Neural cell (in vitro differentiated cells): Measurements from ENCODE around the gene ZNF30.

ENCODE experiments used
- EZH2 ChIP-seq: fragments of 200-600, 300-800 bp; shearing (Covaris generic), sonication (generic); IDR thresholded peaks from 2 replicates; pipeline ENCODE4 v1.6.1; 2014; ENCODE audit warnings: antibody characterized with exemption, low read length, borderline replicate concordance, mild to moderate bottlenecking; ENCODE audit not compliant: insufficient read depth, poor library complexity, severe bottlenecking
- MXI1 ChIP-seq: fragments of 450-650 bp; conservative IDR thresholded peaks from 2 replicates; pipeline ENCODE4 v1.6.1; 2014; ENCODE audit warnings: antibody characterized with exemption, mild to moderate bottlenecking; ENCODE audit not compliant: poor library complexity, severe bottlenecking
- POLR2AphosphoS5 ChIP-seq: IDR thresholded peaks from 2 replicates; pipeline ENCODE4 v1.6.1; 2012
- RAD21 ChIP-seq: fragments of 450-650 bp; conservative IDR thresholded peaks from 2 replicates; pipeline ENCODE4 v1.6.1; 2014; ENCODE audit warnings: antibody characterized with exemption, mild to moderate bottlenecking, moderate library complexity
- SMC3 ChIP-seq: fragments of 450-650 bp; conservative IDR thresholded peaks from 2 replicates; pipeline ENCODE4 v1.6.1; 2014; ENCODE audit warnings: antibody characterized with exemption, mild to moderate bottlenecking, moderate library complexity; ENCODE audit not compliant: poor library complexity
- TAF1 ChIP-seq: IDR thresholded peaks from 2 replicates; pipeline ENCODE4 v1.6.1; 2012; ENCODE audit warnings: low read depth
- TF ChIP-seq, protein P1 (sequence below): fragments of 450-650 bp; IDR thresholded peaks from 2 replicates; pipeline ENCODE4 v1.5.1; 2014; ENCODE audit warnings: antibody characterized with exemption, mild to moderate bottlenecking, moderate library complexity; ENCODE audit not compliant: poor library complexity, severe bottlenecking
- TF ChIP-seq, protein P2 (sequence below): IDR thresholded peaks from 2 replicates; pipeline ENCODE4 v1.6.1; 2012; ENCODE audit warnings: borderline replicate concordance

DNA sequence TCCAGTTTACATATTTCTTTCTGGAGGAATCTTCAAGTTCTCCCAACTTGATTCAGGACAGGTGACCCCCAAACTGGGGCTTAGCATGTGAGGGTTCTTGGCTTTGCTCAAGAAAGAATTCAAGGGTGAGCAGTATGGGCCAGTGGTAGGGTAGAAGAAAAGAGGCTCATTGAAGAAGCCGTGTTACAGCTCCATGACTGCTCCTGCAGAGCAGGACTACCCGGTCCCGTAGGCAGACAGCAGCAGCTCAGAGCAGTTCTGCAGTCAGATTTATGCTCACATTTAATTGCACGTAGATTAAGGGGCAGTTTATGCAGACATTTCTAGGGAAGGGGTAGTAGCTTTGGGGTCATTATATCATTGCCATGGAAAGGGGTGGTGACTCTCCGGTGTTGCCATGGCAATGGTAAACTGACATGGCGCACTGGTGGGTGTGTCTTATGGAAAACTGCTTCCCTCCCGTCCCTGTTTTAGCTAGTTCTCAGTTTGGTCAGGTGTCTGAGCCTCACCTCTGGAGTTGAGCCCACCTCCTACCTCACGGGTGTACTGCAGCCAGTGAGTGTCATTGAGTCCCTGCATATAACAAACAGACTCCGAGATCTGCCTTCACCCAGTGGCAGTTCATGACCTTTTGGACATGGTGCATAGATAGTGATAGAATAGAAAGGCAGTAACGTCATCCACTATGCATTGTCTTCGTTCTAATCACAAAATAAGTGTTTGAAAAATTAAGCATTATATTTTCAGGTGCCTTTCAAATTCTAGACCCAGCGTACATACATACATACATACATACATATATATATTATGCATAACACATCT is 53.3 kb downstream of the ZNF30 start:
- TF ChIP-seq, protein P1, sequence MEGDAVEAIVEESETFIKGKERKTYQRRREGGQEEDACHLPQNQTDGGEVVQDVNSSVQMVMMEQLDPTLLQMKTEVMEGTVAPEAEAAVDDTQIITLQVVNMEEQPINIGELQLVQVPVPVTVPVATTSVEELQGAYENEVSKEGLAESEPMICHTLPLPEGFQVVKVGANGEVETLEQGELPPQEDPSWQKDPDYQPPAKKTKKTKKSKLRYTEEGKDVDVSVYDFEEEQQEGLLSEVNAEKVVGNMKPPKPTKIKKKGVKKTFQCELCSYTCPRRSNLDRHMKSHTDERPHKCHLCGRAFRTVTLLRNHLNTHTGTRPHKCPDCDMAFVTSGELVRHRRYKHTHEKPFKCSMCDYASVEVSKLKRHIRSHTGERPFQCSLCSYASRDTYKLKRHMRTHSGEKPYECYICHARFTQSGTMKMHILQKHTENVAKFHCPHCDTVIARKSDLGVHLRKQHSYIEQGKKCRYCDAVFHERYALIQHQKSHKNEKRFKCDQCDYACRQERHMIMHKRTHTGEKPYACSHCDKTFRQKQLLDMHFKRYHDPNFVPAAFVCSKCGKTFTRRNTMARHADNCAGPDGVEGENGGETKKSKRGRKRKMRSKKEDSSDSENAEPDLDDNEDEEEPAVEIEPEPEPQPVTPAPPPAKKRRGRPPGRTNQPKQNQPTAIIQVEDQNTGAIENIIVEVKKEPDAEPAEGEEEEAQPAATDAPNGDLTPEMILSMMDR, result no peak
- no peak for TF ChIP-seq RAD21
- no peak for TF ChIP-seq POLR2AphosphoS5
- TF ChIP-seq, protein P2, sequence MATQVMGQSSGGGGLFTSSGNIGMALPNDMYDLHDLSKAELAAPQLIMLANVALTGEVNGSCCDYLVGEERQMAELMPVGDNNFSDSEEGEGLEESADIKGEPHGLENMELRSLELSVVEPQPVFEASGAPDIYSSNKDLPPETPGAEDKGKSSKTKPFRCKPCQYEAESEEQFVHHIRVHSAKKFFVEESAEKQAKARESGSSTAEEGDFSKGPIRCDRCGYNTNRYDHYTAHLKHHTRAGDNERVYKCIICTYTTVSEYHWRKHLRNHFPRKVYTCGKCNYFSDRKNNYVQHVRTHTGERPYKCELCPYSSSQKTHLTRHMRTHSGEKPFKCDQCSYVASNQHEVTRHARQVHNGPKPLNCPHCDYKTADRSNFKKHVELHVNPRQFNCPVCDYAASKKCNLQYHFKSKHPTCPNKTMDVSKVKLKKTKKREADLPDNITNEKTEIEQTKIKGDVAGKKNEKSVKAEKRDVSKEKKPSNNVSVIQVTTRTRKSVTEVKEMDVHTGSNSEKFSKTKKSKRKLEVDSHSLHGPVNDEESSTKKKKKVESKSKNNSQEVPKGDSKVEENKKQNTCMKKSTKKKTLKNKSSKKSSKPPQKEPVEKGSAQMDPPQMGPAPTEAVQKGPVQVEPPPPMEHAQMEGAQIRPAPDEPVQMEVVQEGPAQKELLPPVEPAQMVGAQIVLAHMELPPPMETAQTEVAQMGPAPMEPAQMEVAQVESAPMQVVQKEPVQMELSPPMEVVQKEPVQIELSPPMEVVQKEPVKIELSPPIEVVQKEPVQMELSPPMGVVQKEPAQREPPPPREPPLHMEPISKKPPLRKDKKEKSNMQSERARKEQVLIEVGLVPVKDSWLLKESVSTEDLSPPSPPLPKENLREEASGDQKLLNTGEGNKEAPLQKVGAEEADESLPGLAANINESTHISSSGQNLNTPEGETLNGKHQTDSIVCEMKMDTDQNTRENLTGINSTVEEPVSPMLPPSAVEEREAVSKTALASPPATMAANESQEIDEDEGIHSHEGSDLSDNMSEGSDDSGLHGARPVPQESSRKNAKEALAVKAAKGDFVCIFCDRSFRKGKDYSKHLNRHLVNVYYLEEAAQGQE, result no peak
- no peak for TF ChIP-seq EZH2
- TF ChIP-seq TAF1, result no peak
- no peak for TF ChIP-seq SMC3
- no peak for TF ChIP-seq MXI1
